Measurements from ENCODE around the gene KCNQ1.

DNA sequence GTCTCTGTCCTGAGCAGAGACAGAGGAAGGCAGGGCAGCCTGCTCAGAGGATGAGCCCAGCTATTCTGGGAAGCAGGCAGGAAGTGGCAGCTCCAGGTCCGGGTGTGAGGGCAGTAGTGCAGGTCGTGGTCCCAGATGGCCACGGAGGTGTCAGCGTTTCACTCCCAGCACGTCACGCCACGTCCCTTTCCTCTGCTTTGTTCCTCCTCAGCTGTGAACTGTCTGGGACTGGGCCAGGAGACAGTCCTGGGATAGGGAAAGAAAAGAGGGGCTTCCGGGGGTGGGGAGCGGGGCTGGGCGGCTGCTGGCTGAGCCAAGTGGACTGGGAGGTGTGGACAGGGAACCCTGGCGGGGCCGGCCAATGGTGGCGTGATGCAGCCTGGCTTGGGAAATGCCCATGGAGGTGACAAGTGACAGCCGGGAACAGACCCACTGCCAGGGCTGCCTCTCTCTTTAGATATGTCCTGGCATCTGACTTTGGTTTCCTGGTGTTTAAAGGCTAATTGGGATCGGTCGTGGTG is 64.7 kb downstream of the KCNQ1 start:
- TF ChIP-seq ZFP30 (CRISPR knock-in tag; IDR thresholded peaks at IDR 0.05): no peak
- no peak for TF ChIP-seq PPARA (CRISPR knock-in tag; IDR thresholded peaks at IDR 0.05; ENCODE audit: borderline replicate concordance)
- TF ChIP-seq, protein P1, sequence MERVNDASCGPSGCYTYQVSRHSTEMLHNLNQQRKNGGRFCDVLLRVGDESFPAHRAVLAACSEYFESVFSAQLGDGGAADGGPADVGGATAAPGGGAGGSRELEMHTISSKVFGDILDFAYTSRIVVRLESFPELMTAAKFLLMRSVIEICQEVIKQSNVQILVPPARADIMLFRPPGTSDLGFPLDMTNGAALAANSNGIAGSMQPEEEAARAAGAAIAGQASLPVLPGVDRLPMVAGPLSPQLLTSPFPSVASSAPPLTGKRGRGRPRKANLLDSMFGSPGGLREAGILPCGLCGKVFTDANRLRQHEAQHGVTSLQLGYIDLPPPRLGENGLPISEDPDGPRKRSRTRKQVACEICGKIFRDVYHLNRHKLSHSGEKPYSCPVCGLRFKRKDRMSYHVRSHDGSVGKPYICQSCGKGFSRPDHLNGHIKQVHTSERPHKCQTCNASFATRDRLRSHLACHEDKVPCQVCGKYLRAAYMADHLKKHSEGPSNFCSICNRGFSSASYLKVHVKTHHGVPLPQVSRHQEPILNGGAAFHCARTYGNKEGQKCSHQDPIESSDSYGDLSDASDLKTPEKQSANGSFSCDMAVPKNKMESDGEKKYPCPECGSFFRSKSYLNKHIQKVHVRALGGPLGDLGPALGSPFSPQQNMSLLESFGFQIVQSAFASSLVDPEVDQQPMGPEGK (CRISPR knock-in tag; IDR thresholded peaks at IDR 0.05; ENCODE audit: borderline replicate concordance): no peak
- no peak for TF ChIP-seq ZNF565 (CRISPR knock-in tag; conservative IDR thresholded peaks at IDR 0.05; ENCODE audit: low read depth)
- TF ChIP-seq ZC3H10 (CRISPR knock-in tag; IDR thresholded peaks at IDR 0.05): no peak

All from SK-N-SH treated with all-trans-retinoic acid at 6 μM for 48 hours (cell line).